ENCODE measurements around the gene CALCB. TPM values are rescaled to one million over a fixed set of nuclear protein-coding genes. Genes with fewer than 3 reads are reported as not detected.

Gene CALCB
- total and polyA plus RNA-seq, 2 of the 4 experiments (the other 2 are of a cell fraction), result not detected

GRCh38 chr11:15053191-15053685 is 20.2 kb upstream of the CALCB start:
- H3K23ac ChIP-seq (ENCODE audit: low read depth, low read length), result no peak overlapping the region
- DNase-seq (no peak), ATAC-seq (ENCODE audit: low read depth) (no peak)
- H4K20me1 ChIP-seq (ENCODE audit: insufficient read depth, low read length), result no peaks in the 10 kb centered on the region
- no peaks in the 10 kb centered on the region for H3K36me3 ChIP-seq (ENCODE audit: control insufficient read depth, insufficient read depth, low read length)
- H4K91ac ChIP-seq (ENCODE audit: insufficient read depth, low read depth, low read length), result no peak overlapping the region
- no peak overlapping the region for H3K14ac ChIP-seq (replicated peaks; ENCODE audit: low read depth, low read length)
- TF ChIP-seq ELK1 (IDR thresholded peaks at IDR 0.05; ENCODE audit: borderline replicate concordance, low read depth, low read length), result no peak
- no peak for TF ChIP-seq BHLHE40 (IDR thresholded peaks at IDR 0.05; ENCODE audit: low read depth, low read length)
- TF ChIP-seq CHD1 (IDR thresholded peaks at IDR 0.05; ENCODE audit: low read depth, low read length), result no peak
- dilution Hi-C loops (cut with HindIII; ENCODE audit: low sequenced_read_pairs, unreplicated experiment), result no loop called here
- intact Hi-C loops (cut with micrococcal nuclease), result no loop called here
- no CpG with 5 or more reads among the region's 1 CpG for WGBS, 2 experiments (ENCODE audit: extremely low coverage in 2 of 2, insufficient read length in 1 of 2)
- H2BK15ac ChIP-seq (ENCODE audit: low read depth, low read length), result no peak overlapping the region
- no peak overlapping the region for H2BK5ac ChIP-seq (ENCODE audit: low read depth, low read length, poor library complexity, severe bottlenecking)
- no peak overlapping the region for H4K5ac ChIP-seq (ENCODE audit: low read depth, low read length)
- H3K4me3 ChIP-seq (ENCODE audit: insufficient read depth, low read depth, low read length), result no peak overlapping the region
- no peak overlapping the region for H3K4ac ChIP-seq (ENCODE audit: low read depth, low read length)
- H2AK9ac ChIP-seq (replicated peaks; ENCODE audit: low read depth, low read length, poor library complexity), result no peak overlapping the region
- H2AK5ac ChIP-seq (ENCODE audit: low read depth, low read length), result no peak overlapping the region
- no peaks in the 10 kb centered on the region for H3K4me1 ChIP-seq (ENCODE audit: control insufficient read depth, insufficient read depth, low read length)
- no peak overlapping the region for H2AFZ ChIP-seq (replicated peaks; ENCODE audit: low read length, poor library complexity)
- no peak overlapping the region for H3K9ac ChIP-seq (ENCODE audit: low read depth, low read length)
- no TSS peak for BruUV-seq (replicated peaks)
- no peaks in the 10 kb centered on the region for H3K9me3 ChIP-seq (ENCODE audit: control insufficient read depth, insufficient read depth, low read length)
- no peak overlapping the region for H3K27ac ChIP-seq (ENCODE audit: insufficient read depth, low read length)
- no peak overlapping the region for H3K18ac ChIP-seq (ENCODE audit: low read depth, low read length)
- H3K56ac ChIP-seq (ENCODE audit: extremely low read depth, insufficient read depth, low read length), result no peak overlapping the region
- H3K27me3 ChIP-seq (ENCODE audit: control insufficient read depth, insufficient read depth, low read length), result no peaks in the 10 kb centered on the region
- no peaks in the 10 kb centered on the region for H3K79me1 ChIP-seq (ENCODE audit: low read depth in 1 of 2, low read length in 2 of 2)
- in situ Hi-C loops (cut with MboI; ENCODE audit: low sequenced_read_pairs), result no loop called here
- H3K4me2 ChIP-seq (ENCODE audit: low read depth, low read length), result no peak overlapping the region
- H2BK120ac ChIP-seq (ENCODE audit: low read depth, low read length), result no peak overlapping the region
- ChIA-PET CTCF (interaction anchor here (0.9 kb wide), 1 partner anchor 161 kb away, joined by 3 read pairs; the partner anchor contains the start of gene CYP2R1), POLR2A (ENCODE audit: unreplicated experiment) (no interaction called here)
- H2BK20ac ChIP-seq (ENCODE audit: low read depth, low read length), result no peak overlapping the region
- H3K9me1 ChIP-seq (ENCODE audit: insufficient read depth, low read length), result no peaks in the 10 kb centered on the region
- H4K8ac ChIP-seq (ENCODE audit: low read depth in 2 of 2, low read length in 2 of 2), result no peak overlapping the region
